ENCODE measurements around the gene NAV2. TPM values are rescaled to one million over a fixed set of nuclear protein-coding genes. Genes with fewer than 3 reads are reported as not detected.

Gene NAV2
- total RNA-seq, 2 donors from 2014 or later: 21.3 to 45.3 TPM

DNA sequence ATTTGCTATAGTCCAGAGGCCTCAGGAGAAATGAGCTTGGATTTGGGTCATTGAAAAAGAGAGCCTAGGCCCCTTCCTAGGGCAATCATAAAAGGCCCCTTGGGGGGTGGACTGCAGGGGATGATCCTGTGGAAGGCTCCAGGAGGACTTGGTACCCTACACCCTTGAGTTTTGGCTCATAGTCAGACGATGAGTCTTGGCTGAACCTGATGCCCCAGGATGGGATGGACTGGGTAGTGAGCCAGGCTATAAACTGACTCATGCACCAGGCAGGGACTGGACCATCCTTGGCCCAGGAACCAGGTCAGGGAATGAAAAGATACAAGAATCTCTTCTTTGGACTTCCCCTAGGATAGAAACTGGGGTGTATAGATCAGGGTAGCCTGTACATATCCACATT, 54.2 kb downstream of the NAV2 start:
- no peaks in the 10 kb centered on the region for H3K4me1 ChIP-seq
- TF ChIP-seq, protein P1, sequence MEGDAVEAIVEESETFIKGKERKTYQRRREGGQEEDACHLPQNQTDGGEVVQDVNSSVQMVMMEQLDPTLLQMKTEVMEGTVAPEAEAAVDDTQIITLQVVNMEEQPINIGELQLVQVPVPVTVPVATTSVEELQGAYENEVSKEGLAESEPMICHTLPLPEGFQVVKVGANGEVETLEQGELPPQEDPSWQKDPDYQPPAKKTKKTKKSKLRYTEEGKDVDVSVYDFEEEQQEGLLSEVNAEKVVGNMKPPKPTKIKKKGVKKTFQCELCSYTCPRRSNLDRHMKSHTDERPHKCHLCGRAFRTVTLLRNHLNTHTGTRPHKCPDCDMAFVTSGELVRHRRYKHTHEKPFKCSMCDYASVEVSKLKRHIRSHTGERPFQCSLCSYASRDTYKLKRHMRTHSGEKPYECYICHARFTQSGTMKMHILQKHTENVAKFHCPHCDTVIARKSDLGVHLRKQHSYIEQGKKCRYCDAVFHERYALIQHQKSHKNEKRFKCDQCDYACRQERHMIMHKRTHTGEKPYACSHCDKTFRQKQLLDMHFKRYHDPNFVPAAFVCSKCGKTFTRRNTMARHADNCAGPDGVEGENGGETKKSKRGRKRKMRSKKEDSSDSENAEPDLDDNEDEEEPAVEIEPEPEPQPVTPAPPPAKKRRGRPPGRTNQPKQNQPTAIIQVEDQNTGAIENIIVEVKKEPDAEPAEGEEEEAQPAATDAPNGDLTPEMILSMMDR (IDR thresholded peaks at IDR 0.05): no peak
- H3K27ac ChIP-seq: no peak overlapping the region
- no peaks in the 10 kb centered on the region for H3K9me3 ChIP-seq
- intact Hi-C loops (cut with DNase I): no loop called here
- H3K36me3 ChIP-seq: no peaks in the 10 kb centered on the region
- DNase-seq: no peak
- no peak overlapping the region for H3K9ac ChIP-seq (ENCODE audit: low read depth in 2 of 2, low read length in 2 of 2)
- H3K4me3 ChIP-seq: no peak overlapping the region
- no peaks in the 10 kb centered on the region for H3K27me3 ChIP-seq

DNA sequence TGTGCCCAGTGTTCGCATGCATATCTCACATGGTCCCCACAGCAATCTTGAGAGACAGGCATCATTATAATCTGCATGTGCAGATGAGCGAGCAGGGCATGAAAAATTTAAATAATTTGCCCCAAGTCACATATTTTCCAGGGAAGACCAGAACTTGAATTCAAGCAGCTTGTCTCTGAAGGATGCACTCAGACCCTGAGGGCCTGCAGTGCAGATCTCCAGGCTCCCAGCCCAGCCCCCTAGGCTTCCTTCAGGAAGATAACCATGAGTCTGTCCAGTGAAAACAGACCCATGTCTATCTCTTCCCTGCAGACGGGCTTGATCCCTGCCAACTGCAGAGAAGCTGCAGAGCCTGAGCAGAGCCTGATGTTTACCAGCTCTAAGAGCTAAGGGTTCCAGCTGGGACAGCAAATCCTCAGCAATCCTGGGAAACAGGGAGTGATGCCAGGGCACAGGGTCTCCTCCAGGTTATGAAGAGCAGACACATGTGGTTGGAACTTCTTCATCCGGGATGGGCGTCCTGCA, 55.1 kb downstream of the NAV2 start:
- H3K4me3 ChIP-seq: no peak overlapping the region
- no peak overlapping the region for H3K9ac ChIP-seq (ENCODE audit: low read depth in 2 of 2, low read length in 2 of 2)
- TF ChIP-seq, protein P1 (IDR thresholded peaks at IDR 0.05): no peak
- no peaks in the 10 kb centered on the region for H3K36me3 ChIP-seq
- no peaks in the 10 kb centered on the region for H3K27me3 ChIP-seq
- intact Hi-C loops (cut with DNase I): no loop called here
- no peak for DNase-seq
- H3K4me1 ChIP-seq: no peaks in the 10 kb centered on the region
- H3K9me3 ChIP-seq: no peaks in the 10 kb centered on the region
- H3K27ac ChIP-seq: no peak overlapping the region

DNA sequence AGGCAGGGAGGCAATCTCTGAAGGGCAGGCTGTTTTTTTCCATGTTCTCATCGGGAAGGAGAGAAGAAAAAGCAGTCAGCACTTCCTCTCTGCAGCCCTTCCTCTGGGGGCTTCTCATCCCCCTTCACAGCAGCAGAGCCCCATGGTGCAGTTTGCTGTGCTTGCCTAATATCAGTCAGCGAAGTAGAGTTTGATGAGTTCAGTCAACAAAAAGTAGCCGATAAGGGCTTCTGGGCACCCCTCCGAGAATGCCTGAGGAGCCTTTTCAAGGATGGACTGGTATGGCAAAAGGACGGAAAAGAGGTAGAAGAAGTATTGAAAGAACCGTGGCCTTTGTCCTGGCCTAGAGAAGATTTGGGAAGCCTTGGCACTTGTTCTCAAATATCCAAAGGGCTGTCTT, 55.6 kb downstream of the NAV2 start:
- Histone ChIP-seq H3K36me3 (no peaks in the 10 kb centered on the region), H3K9ac (ENCODE audit: low read depth in 2 of 2, low read length in 2 of 2) (no peak overlapping the region), H3K9me3 (no peaks in the 10 kb centered on the region), H3K4me1 (no peaks in the 10 kb centered on the region), H3K27ac (no peak overlapping the region), H3K27me3 (no peaks in the 10 kb centered on the region), H3K4me3 (no peak overlapping the region)
- TF ChIP-seq, protein P1 (IDR thresholded peaks at IDR 0.05): no peak
- DNase-seq: no peak
- intact Hi-C loops (cut with DNase I): no loop called here

DNA sequence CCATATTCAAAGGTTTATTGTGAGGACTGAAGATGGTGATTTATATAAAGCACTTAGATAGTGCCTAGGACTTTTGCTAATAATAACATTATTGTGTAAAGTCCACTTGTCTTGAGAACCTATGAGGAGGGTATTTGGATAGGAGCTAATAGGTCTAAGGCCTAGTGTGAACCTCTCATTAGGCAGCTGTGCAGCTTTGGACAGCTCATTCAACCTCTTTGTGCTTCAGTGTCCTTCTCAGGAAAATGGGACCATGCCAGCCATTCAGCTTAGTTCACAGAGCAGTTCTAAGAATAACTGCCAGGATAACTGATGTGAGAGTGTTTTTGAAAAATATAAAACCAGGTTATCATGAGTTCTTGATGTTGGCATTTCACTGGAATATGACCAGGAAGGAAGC, 56.2 kb downstream of the NAV2 start:
- Histone ChIP-seq H3K27me3 (no peaks in the 10 kb centered on the region), H3K36me3 (no peaks in the 10 kb centered on the region), H3K4me1 (no peaks in the 10 kb centered on the region), H3K27ac (no peak overlapping the region), H3K9ac (ENCODE audit: low read depth in 2 of 2, low read length in 2 of 2) (no peak overlapping the region), H3K4me3 (no peak overlapping the region), H3K9me3 (no peaks in the 10 kb centered on the region)
- intact Hi-C loops (cut with DNase I): no loop called here
- no peak for DNase-seq
- TF ChIP-seq, protein P1 (IDR thresholded peaks at IDR 0.05): no peak

DNA sequence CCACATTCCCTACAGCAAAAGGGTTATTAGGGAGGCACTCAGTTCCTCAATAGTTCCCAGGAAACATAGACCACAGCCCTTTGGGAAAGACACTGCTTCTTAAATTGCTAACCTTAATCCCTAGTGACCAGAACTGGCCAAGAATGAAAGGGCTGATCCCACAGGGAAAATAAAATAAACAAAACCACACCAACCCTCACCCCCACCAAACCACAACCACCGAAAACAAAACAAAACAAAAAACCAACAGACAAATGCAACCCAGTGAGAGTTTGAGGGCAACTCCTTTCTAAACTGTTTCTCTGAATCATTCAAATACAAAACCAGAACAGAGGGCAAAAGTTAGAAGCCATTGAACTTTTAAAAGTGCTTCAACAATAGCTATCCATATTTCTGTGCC, 57.2 kb downstream of the NAV2 start:
- Histone ChIP-seq H3K9me3 (no peaks in the 10 kb centered on the region), H3K27me3 (no peaks in the 10 kb centered on the region), H3K36me3 (no peaks in the 10 kb centered on the region), H3K9ac (ENCODE audit: low read depth in 2 of 2, low read length in 2 of 2) (no peak overlapping the region), H3K27ac (no peak overlapping the region), H3K4me3 (no peak overlapping the region), H3K4me1 (no peaks in the 10 kb centered on the region)
- DNase-seq: no peak
- TF ChIP-seq, protein P1 (IDR thresholded peaks at IDR 0.05): no peak
- intact Hi-C loops (cut with DNase I): no loop called here

Data from colonic mucosa (tissue), 4 donors.